AG04449 (cell line): ENCODE results near the gene KCNC4.

ENCODE experiments used
- CTCF ChIA-PET: fragments of 350-600 bp; formaldehyde crosslinking; extraction: SDS; loops from one replicate; lab custom pipeline; 2021; ENCODE audit warnings: antibody characterized with exemption; lab: Yijun Ruan, JAX
- POLR2A ChIA-PET: fragments of 400-600, 350-600 bp; formaldehyde crosslinking; extraction: SDS; loops from one replicate; lab custom pipeline; 2020; ENCODE audit warnings: antibody characterized with exemption, inconsistent platforms; lab: Yijun Ruan, JAX
- DNase-seq: peaks from one replicate; pipeline ENCODE4 v3.0.0-alpha.2; 2010; ENCODE audit warnings: low read depth, low spot score
- H3K4me3 ChIP-seq: 2 replicates; pipeline ENCODE4 v1.5.1; 2011; ENCODE audit warnings: low read depth, mild to moderate bottlenecking, control low read depth, low read length
- CTCF ChIP-seq: IDR thresholded peaks from one replicate; pipeline ENCODE4 v1.5.1; 2011; ENCODE audit warnings: mild to moderate bottlenecking, moderate library complexity, low read length, control low read depth, inconsistent platforms; ENCODE audit not compliant: insufficient read depth; ENCODE audit errors: missing control alignments

Gene KCNC4

GRCh38 chr1:110185181-110185580 is 24.9 kb upstream of the KCNC4 start:
- DNase-seq, result no peak
- ChIA-PET POLR2A (no interaction called here), CTCF (interaction anchor here (1.6 to 5.4 kb wide), 5 partner anchors 12 to 128 kb away, joined by 4 to 28 read pairs (median 9); no protein-coding TSS in a partner anchor)
- no peak overlapping the region for H3K4me3 ChIP-seq
- no peak for TF ChIP-seq CTCF

- no peak for TF ChIP-seq CTCF
- ChIA-PET CTCF (interaction anchor here (1.0 to 5.4 kb wide), 8 partner anchors 9 to 310 kb away, joined by 3 to 28 read pairs (median 6); no protein-coding TSS in a partner anchor), POLR2A (no interaction called here)
- no peak for DNase-seq
- no peak overlapping the region for H3K4me3 ChIP-seq
Measured at GRCh38 chr1:110186558-110186957, 23.6 kb upstream of the KCNC4 start.

- CTCF ChIA-PET, result interaction anchor here (1.0 to 5.4 kb wide), 12 partner anchors 9 to 309 kb away, joined by 3 to 28 read pairs (median 4); no protein-coding TSS in a partner anchor
- no peak for DNase-seq
- TF ChIP-seq CTCF, result no peak
- POLR2A ChIA-PET, result no interaction called here
- H3K4me3 ChIP-seq, result no peak overlapping the region
Measured at GRCh38 chr1:110187139-110187890, 22.8 kb upstream of the KCNC4 start.

- POLR2A ChIA-PET, result no interaction called here
- no peak for TF ChIP-seq CTCF
- no peak overlapping the region for H3K4me3 ChIP-seq
- CTCF ChIA-PET, result interaction anchor here (0.7 to 4.8 kb wide), 10 partner anchors 9 to 308 kb away, joined by 3 to 28 read pairs (median 4); no protein-coding TSS in a partner anchor
- no peak for DNase-seq
Measured at GRCh38 chr1:110188035-110188618, 22.0 kb upstream of the KCNC4 start.

GRCh38 chr1:110189181-110189580 is 20.9 kb upstream of the KCNC4 start:
- no peak overlapping the region for H3K4me3 ChIP-seq
- TF ChIP-seq CTCF, result no peak
- no peak for DNase-seq
- ChIA-PET CTCF (interaction anchor here (0.7 to 4.8 kb wide), 6 partner anchors 8 to 271 kb away, joined by 3 to 28 read pairs (median 8); no protein-coding TSS in a partner anchor), POLR2A (no interaction called here)
